Measurements from ENCODE around the gene PRDM15.
A peak's percentile ranks its signal among the peaks of the same experiment; 100 is the strongest.

Gene PRDM15

DNA sequence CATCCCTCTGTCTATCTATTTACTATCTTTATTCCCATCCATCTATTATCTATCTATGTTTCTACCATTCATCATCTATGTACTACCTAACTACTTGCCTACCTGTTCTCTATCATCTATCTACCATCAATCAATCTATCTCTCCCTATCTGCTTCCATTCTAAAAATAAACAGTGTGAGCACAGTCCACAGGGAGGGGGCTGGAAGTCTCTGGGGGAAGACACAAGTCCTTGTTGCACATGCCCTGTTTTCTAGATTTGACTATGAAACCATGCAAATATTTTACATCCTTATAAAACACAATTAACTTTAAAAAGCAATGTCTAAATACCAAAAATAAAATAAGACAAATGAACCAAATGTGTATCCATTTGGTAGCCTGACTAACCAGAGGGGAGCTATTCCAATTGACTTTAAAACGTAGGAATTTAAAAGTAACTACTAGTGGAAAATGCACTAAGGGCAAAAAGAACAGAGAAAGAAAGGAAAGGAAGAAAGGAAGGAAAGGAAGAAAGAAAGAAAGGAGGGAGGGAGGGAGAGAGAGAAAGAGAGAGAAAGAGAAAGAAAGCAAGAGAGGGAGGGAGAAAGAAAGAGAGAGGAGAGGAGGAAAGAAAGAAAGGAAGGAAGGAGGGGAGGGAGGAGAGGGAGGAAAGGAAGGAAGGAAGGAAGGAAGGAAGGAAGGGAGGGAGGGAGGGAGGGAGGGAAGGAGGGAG lies 98.7 kb downstream of the PRDM15 start:
- no peak for DNase-seq (ENCODE audit: low read depth in 2 of 2, low spot score in 1 of 2)

DNA sequence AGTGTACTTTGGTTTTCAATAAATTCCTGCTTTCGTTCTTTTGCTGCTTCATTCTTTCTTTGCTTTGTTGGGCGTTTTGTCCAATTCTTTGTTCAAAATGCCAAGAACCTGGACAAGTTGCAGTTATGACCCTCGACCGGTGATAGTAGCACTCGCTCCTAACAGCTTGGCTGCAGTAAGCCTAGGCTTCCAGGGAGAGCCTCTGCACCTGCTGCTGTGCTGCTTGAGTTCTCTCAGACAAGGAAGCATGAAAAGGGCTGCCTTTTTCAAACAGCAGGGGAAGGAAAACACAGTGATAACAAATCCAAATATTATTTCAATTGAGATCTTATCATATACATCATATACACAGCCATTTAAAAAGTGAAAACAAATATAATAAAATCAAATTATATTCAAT lies 99.5 kb downstream of the PRDM15 start:
- no peak for DNase-seq (ENCODE audit: low read depth in 2 of 2, low spot score in 1 of 2)

GRCh38 chr21:41778930-41779600 lies 100.1 kb downstream of the PRDM15 start:
- DNase-seq (ENCODE audit: low read depth in 2 of 2, low spot score in 1 of 2): no peak

DNA sequence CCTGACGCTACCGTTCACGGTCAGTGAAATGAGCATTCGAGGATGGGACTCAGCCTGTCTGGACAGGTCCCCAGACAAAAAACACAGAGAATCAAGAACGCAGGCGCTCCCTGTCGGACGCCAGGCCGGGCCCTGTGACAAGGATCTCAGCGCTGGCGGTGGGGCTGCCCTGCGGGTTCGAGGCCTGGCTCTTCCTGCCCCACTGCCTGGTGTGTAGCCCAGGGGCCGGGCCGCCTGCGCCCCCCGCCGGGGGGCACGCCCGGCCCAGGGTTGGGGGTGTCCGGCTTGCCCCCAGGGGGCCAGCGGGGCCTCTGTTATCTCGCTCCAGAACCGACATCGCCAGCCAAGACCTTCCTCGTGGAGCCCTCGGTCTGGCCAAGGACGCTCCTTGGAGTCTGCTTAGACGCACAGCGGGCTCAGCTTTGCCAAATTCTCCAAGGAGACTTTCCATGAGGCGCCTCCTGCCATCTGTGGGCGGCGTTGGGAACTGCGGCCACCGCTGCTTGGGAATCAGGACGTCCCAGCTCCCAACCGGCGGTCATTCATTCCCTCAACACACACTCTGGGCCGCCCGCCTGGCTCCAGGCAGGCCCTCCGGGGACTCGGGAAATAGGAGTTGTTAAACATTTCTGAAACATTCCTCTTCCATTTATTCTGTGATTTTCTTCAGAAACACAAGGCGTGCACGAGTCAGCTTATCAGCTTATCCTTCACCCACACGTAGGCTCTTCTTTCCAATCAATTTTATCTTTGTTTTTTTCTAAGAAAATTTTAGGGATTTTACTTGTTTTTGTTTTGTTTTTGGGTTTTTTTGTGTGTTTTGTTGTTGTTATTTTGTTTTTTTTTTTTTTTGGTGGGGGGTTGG lies 101.0 kb downstream of the PRDM15 start:
- DNase-seq (ENCODE audit: low read depth in 2 of 2, low spot score in 1 of 2): no peak

DNA sequence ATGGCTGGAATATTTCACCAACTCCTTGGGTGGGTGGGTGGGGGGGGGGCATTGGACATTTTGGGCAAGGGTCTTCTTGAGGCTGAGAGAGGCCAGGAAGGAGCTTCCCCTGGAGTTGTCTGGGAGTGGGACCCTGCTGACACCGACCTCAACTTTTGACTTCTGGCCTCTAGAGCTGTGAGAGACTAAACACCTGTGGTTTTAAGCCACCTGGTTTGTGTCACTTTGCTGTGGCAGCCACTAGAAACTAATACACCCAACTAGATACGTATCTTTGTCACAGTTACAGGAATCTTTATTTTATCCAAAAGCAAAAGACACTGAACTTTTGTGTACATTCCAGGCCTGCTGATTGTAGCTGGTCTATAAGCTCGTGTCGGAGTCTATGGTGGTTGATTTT lies 102.4 kb downstream of the PRDM15 start:
- no peak for DNase-seq (ENCODE audit: low read depth in 2 of 2, low spot score in 1 of 2)

- DNase-seq (ENCODE audit: low read depth in 2 of 2, low spot score in 1 of 2): no peak
Measured at GRCh38 chr21:41775149-41775472, 104.0 kb downstream of the PRDM15 start.

DNA sequence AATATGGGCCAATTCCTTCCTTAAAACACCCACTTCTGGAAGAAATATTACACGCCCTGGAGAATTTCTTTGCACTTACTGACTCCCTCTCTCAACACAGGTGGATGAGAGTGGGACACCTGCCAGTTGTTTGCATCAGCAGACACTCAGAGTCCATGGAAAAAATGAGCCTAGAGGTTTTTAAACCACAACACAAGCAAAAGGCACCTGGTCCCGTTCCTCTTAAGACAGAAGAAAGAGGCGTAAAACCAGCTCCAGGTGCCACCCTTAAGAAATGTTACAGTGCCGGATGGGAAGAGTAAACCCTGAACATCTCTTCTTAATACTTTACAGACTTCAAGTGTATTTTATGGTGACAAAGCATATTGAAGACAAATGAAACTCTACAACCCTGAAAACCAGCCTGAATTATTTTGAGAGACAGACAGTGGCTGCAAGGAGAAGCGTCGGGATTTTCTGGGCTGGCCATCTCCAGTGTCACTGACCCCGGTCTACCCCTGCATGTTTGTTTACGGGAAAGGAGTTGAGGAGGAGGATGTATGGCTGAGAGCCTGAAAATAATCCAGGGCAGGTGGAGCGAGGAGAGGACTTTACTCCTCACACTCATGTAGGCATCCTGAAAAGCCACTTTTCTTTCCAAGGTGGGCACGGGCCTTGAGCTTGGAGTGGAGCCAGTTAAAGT lies 104.5 kb downstream of the PRDM15 start:
- DNase-seq (ENCODE audit: low read depth in 2 of 2, low spot score in 1 of 2): no peak

GRCh38 chr21:41772351-41773080 lies 106.6 kb downstream of the PRDM15 start:
- no peak for DNase-seq (ENCODE audit: low read depth in 2 of 2, low spot score in 1 of 2)

DNA sequence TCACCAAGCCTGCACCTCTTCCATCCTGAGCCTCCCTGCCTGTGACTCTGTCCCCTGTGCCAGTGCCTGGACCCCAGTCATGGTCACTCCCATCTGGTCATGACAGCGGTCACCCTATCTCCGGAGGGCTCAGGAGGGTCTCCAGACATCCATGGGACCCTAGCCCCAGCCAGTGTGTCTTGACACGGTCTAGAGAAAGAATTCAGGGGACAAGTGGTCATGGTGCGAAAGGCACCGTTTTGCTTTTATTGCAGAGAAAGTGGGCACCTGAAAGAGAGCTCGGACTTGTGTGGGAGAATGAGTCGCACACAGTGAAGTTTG lies 107.6 kb downstream of the PRDM15 start:
- DNase-seq (ENCODE audit: low read depth in 2 of 2, low spot score in 1 of 2): no peak

DNA sequence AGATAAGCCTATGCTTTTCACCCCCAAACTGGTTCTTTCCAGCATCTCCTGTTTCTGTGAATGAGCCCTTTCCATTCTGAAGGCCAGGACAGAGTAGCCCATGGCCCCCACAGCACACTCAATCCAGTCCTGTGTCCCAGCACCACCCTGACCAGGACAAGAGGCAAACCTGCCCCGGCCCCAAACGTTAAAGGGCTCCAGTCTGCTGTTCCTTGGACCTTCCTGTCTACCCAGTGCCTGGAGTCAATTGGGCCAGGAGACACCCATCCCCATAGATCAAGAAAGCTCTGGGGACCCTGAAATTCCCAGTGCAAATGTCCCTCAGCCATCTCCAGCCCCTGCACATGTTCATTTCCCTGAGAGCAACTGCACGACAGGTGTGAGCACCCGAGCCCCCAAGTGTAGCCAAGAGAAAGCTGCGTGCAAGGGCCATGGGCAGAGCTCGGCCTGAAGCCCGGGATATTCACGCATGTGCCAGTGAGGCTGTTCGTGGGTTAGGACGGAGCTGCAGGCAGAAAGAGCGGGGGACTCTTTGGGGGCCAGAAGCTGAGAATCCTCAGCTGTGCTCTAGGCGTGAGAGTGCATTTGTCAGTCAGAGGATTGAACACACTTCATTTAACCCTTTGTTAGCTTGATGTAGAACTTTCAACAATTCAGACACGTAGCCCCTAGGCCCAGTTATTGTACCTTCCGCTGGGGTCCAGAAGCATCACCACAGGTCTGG lies 108.1 kb downstream of the PRDM15 start:
- DNase-seq (ENCODE audit: low read depth in 2 of 2, low spot score in 1 of 2): no peak

DNA sequence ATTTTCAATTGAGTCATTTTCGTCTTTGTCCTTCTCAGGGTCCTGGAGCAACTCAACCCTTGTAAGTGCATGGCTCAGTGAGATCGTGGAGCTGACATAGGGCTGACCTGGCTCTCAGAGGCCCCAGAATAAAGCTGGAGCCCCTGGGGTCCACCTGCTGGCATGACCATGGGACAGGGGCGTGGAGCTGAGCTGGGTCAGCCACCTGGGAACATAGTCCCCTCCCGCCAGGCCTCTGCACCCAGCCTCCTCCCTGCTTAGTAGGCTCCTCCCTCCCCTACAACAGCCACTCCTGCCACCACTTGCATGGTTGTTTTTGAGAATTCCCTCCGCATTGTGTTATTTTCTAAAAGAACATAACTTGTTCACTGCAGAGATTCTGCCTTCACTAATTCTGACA lies 109.2 kb downstream of the PRDM15 start:
- no peak for DNase-seq (ENCODE audit: low read depth in 2 of 2, low spot score in 1 of 2)

- no peak for DNase-seq (ENCODE audit: low read depth in 2 of 2, low spot score in 1 of 2)
Measured at GRCh38 chr21:41769521-41769920, 109.6 kb downstream of the PRDM15 start.

- DNase-seq (ENCODE audit: low read depth in 2 of 2, low spot score in 1 of 2): no peak
Measured at GRCh38 chr21:41769111-41769510, 110.0 kb downstream of the PRDM15 start.

- no peak for DNase-seq (ENCODE audit: low read depth in 2 of 2, low spot score in 1 of 2)
Measured at GRCh38 chr21:41768437-41769042, 110.6 kb downstream of the PRDM15 start.

DNA sequence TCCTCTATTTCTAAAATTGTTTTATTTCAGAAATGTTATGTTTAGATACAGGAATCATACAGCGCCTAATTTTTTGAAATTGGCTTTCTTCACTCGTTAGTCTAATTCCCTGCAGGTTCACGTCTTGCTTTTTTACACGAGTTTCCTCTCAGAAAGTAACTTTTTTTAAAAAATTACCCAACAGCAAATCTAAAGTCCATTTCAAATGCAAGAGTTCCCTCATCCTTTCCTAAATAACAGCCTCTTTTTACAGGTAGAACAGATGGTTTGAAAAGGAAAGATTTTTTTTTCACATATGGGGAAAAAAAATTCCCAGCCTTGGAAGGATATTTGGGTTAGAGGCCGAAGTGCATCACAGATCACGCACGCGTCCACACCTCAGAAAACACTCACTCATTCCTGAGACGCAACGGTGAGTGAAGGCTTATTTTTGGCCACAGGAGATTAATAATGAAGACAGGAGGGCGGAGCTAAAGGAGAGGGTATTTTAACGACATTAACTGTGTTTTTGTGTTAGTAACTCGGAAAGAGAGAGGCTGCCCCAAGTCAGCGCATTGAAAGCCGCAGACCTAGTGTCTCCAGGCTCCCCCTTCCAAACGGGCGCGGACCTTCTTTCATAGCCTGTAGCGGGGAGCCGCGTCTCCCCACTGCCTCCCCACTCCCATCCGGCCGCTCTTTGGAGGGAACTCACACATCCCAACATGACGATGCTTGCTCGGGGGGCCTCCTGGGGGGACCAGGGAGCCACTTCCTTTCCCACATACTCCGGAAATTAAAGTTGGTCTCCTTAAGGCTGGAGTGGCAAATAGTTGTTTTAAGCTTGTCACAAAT lies 111.3 kb downstream of the PRDM15 start:
- DNase-seq (ENCODE audit: low read depth in 2 of 2, low spot score in 1 of 2): no peak

- peak; percentile 12 to 20 for DNase-seq (ENCODE audit: low read depth in 2 of 2, low spot score in 1 of 2)
Measured at GRCh38 chr21:41766883-41767605, 112.1 kb downstream of the PRDM15 start, which contains the start of gene RIPK4. RIPK4 (minus strand) TSS chr21:41767052; CDS start chr21:41767041, 11 bp downstream.

DNA sequence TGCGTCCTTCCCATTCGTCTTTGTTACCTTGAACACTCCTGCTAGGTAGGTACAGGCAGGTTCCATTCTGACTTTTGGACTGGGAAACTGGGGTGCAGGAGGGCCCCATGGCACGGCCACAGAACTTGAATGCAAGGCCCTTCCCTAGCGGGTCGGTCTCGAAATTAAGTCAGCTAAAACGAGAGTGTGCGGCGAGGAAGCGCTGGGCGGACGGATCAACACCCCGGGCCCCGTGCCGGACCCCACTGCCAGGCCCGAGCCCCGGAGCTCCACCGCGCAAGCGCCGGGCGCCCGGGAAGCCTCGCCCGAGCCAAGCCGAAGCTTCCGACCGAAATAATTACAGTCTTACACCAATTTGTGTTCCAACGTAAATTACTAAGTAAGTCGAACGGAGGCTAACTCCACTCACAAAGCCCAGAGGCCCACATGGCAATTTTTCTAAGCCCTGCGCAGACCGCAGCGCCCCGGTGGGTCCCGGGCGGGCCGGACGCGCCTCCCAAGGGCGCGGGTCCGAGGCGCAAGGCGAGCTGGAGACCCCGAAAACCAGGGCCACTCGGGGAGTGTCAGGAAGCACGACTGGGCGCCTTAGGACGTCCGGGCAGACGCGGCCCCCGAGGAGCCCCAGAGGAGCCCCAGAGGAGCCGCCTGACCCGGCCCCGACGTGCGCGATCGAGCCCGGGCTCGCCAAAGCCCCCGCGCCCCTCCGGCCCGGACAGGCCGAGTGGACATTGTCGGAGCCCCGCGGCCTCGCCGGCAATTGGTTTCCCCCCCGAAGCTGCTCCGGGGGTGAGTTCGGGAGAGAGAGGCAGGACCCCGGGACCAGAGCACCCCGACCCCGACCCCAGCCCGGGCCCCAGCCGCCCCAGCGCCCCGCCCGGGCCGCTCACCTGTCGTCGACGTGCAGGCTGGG lies 112.9 kb downstream of the PRDM15 start:
- no peak for DNase-seq (ENCODE audit: low read depth in 2 of 2, low spot score in 1 of 2)

Measured in stimulated activated CD8-positive, alpha-beta memory T cell treated with anti-CD3 and anti-CD28 coated beads, Interleukin-4, amount 100 ng/mL, for 4 hours (primary cell).